ENCODE measurements around the gene ASIC4. TPM values are rescaled to one million over a fixed set of nuclear protein-coding genes. Genes with fewer than 3 reads are reported as not detected.

ASIC4 gene
- polyA plus RNA-seq, 3 donors = 0.12 to 0.29 (median 0.26) TPM

- DNase-seq (ENCODE audit: extremely low read depth in 1 of 11, low read depth in 9 of 11, low spot score in 4 of 11) = no peak
These were observed 18.7 kb upstream of the ASIC4 start for GRCh38 chr2:219495531-219496122.

GRCh38 chr2:219496247-219496824 is 17.9 kb upstream of the ASIC4 start:
- DNase-seq (ENCODE audit: extremely low read depth in 1 of 11, low read depth in 9 of 11, low spot score in 4 of 11) = no peak

GRCh38 chr2:219496825-219497494 is 17.3 kb upstream of the ASIC4 start:
- DNase-seq (ENCODE audit: extremely low read depth in 1 of 11, low read depth in 9 of 11, low spot score in 4 of 11) = no peak

- DNase-seq (ENCODE audit: extremely low read depth in 1 of 11, low read depth in 9 of 11, low spot score in 4 of 11) = no peak
These were observed 16.6 kb upstream of the ASIC4 start for GRCh38 chr2:219497495-219498279.

- peak; percentile 93 to 98 (median 96) for DNase-seq (ENCODE audit: extremely low read depth in 1 of 11, low read depth in 9 of 11, low spot score in 4 of 11)
These were observed 15.8 kb upstream of the ASIC4 start, which contains the start of gene GMPPA for GRCh38 chr2:219498280-219499057. Gene GMPPA, plus strand, starts transcription at chr2:219498891. Its CDS starts 1,085 bp downstream, at chr2:219499976.

- DNase-seq (ENCODE audit: extremely low read depth in 1 of 11, low read depth in 9 of 11, low spot score in 4 of 11) = no peak
These were observed 15.3 kb upstream of the ASIC4 start for GRCh38 chr2:219499058-219499307.

- DNase-seq (ENCODE audit: extremely low read depth in 1 of 11, low read depth in 9 of 11, low spot score in 4 of 11) = no peak
These were observed 14.7 kb upstream of the ASIC4 start for GRCh38 chr2:219499555-219499954.

- DNase-seq (ENCODE audit: extremely low read depth in 1 of 11, low read depth in 9 of 11, low spot score in 4 of 11) = no peak
These were observed 14.1 kb upstream of the ASIC4 start for GRCh38 chr2:219500135-219500534.

- no peak for DNase-seq (ENCODE audit: extremely low read depth in 1 of 11, low read depth in 9 of 11, low spot score in 4 of 11)
These were observed 12.4 kb upstream of the ASIC4 start for GRCh38 chr2:219501849-219502248.

- no peak for DNase-seq (ENCODE audit: extremely low read depth in 1 of 11, low read depth in 9 of 11, low spot score in 4 of 11)
These were observed 11.7 kb upstream of the ASIC4 start for GRCh38 chr2:219502618-219503017.

GRCh38 chr2:219505585-219505984 is 8.7 kb upstream of the ASIC4 start:
- DNase-seq (ENCODE audit: extremely low read depth in 1 of 11, low read depth in 9 of 11, low spot score in 4 of 11) = no peak

- no peak for DNase-seq (ENCODE audit: extremely low read depth in 1 of 11, low read depth in 9 of 11, low spot score in 4 of 11)
These were observed 8.0 kb upstream of the ASIC4 start for GRCh38 chr2:219506153-219506801.

GRCh38 chr2:219506802-219507526 is 7.3 kb upstream of the ASIC4 start:
- no peak for DNase-seq (ENCODE audit: extremely low read depth in 1 of 11, low read depth in 9 of 11, low spot score in 4 of 11)

GRCh38 chr2:219507581-219508443 is 6.5 kb upstream of the ASIC4 start:
- DNase-seq (ENCODE audit: extremely low read depth in 1 of 11, low read depth in 9 of 11, low spot score in 4 of 11) = no peak

GRCh38 chr2:219508444-219508734 is 5.9 kb upstream of the ASIC4 start:
- DNase-seq (ENCODE audit: extremely low read depth in 1 of 11, low read depth in 9 of 11, low spot score in 4 of 11) = no peak

- DNase-seq (ENCODE audit: extremely low read depth in 1 of 11, low read depth in 9 of 11, low spot score in 4 of 11) = no peak
These were observed 5.1 kb upstream of the ASIC4 start for GRCh38 chr2:219508971-219509779.

Measured in renal cortex interstitium (tissue), 11 donors.